NT2/D1 (cell line): Measurements from ENCODE around the gene SMIM36.
"Not testable (repeated sequence)": the region's sequence is repeated elsewhere in the genome, so short reads cannot be mapped to it uniquely, and the experiment has no call there.

Experiments
- SUZ12 ChIP-seq: IDR thresholded peaks from 2 replicates; pipeline ENCODE4 v1.6.1; 2011; ENCODE audit not compliant: insufficient read length, insufficient read depth; ENCODE audit errors: extremely low read depth
- YY1 ChIP-seq: IDR thresholded peaks from 2 replicates; pipeline ENCODE4 v1.6.1; 2011; ENCODE audit not compliant: insufficient read length, insufficient read depth
- ZNF274 ChIP-seq: IDR thresholded peaks from 2 replicates; pipeline ENCODE4 v1.6.1; 2011; ENCODE audit warnings: mild to moderate bottlenecking, low read depth, low read length

DNA sequence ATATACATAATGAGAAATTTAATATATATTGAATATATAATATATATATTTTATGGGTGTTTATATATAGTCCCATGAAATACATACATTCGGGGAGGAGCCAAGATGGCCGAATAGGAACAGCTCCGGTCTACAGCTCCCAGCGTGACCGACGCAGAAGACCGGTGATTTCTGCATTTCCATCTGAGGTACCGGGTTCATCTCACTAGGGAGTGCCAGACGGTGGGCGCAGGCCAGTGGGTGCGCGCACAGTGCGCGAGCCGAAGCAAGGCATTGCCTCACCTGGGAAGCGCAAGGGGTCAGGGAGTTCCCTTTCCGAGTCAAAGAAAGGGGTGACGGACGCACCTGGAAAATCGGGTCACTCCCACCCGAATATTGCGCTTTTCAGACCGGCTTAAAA is 9.6 kb downstream of the SMIM36 start:
- TF ChIP-seq YY1, ZNF274, SUZ12: not testable (repeated sequence)
